ENCODE results near the gene DMGDH.

Gene DMGDH

GRCh38 chr5:79062436-79062835, 7.0 kb downstream of the DMGDH start:
- DNase-seq: no peak

- DNase-seq: no peak
Observed at GRCh38 chr5:79059674-79060073, 9.8 kb downstream of the DMGDH start.

- no peak for DNase-seq
Observed at GRCh38 chr5:79056847-79057246, 12.6 kb downstream of the DMGDH start.

GRCh38 chr5:79055017-79055416, 14.5 kb downstream of the DMGDH start:
- DNase-seq: no peak

- DNase-seq: no peak
Observed at GRCh38 chr5:79053321-79053720, 16.2 kb downstream of the DMGDH start.

- DNase-seq: no peak
Observed at GRCh38 chr5:79050498-79050897, 19.0 kb downstream of the DMGDH start.

GRCh38 chr5:79048437-79048836, 21.0 kb downstream of the DMGDH start:
- no peak for DNase-seq

GRCh38 chr5:79047199-79047598, 22.3 kb downstream of the DMGDH start:
- no peak for DNase-seq

- DNase-seq: no peak
Observed at GRCh38 chr5:79042188-79042587, 27.3 kb downstream of the DMGDH start.

- no peak for DNase-seq
Observed at GRCh38 chr5:79036769-79037168, 32.7 kb downstream of the DMGDH start.

- DNase-seq: no peak
Observed at GRCh38 chr5:79035237-79035636, 34.2 kb downstream of the DMGDH start.

- no peak for DNase-seq
Observed at GRCh38 chr5:79032782-79033181, 36.7 kb downstream of the DMGDH start.

- DNase-seq: no peak
Observed at GRCh38 chr5:79032031-79032695, 37.3 kb downstream of the DMGDH start.

GRCh38 chr5:79031485-79031867, 38.0 kb downstream of the DMGDH start:
- no peak for DNase-seq

GRCh38 chr5:79030663-79031484, 38.6 kb downstream of the DMGDH start:
- DNase-seq: no peak

GRCh38 chr5:79025054-79025472, 44.4 kb downstream of the DMGDH start:
- peak; percentile 45 for DNase-seq

GRCh38 chr5:79023947-79024346, 45.5 kb downstream of the DMGDH start:
- no peak for DNase-seq

GRCh38 chr5:79023348-79023747, 46.1 kb downstream of the DMGDH start:
- DNase-seq: no peak

GRCh38 chr5:79022771-79023170, 46.7 kb downstream of the DMGDH start:
- no peak for DNase-seq

- DNase-seq: no peak
Observed at GRCh38 chr5:79021753-79022152, 47.7 kb downstream of the DMGDH start.

GRCh38 chr5:79020861-79021561, 48.5 kb downstream of the DMGDH start:
- peak; percentile 31 for DNase-seq

- DNase-seq: no peak
Observed at GRCh38 chr5:79014631-79015030, 54.8 kb downstream of the DMGDH start.

GRCh38 chr5:79011869-79012268, 57.6 kb downstream of the DMGDH start:
- no peak for DNase-seq

All from activated naive CD4-positive, alpha-beta T cell treated with Interleukin-2 at 50 U/mL for 16 hours (primary cell).